ENCODE measurements around the gene RNF20.
"Not testable (repeated sequence)": the region's sequence is repeated elsewhere in the genome, so short reads cannot be mapped to it uniquely, and the experiment has no call there.

The RNF20 gene

DNA sequence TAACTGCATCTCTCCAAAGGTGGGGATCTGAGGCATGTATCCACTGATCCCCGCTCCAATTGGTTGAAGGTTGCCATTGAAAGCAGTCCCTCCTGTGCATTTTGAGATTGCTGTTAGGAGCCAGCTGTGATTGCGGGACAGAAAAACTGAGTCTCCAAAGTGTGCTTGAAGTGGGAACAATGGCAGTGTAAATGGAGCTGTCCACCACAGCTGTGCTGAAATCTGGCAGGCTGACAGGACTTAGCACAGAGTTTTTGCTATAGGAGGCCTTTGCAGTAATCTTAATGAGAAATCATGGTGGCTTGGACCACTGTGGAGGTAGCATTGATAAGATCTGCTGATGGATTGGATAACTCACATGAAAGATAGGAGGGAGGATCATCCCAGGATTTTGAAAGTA is 3.3 kb downstream of the RNF20 start:
- no peak for DNase-seq (ENCODE audit: low spot score)

DNA sequence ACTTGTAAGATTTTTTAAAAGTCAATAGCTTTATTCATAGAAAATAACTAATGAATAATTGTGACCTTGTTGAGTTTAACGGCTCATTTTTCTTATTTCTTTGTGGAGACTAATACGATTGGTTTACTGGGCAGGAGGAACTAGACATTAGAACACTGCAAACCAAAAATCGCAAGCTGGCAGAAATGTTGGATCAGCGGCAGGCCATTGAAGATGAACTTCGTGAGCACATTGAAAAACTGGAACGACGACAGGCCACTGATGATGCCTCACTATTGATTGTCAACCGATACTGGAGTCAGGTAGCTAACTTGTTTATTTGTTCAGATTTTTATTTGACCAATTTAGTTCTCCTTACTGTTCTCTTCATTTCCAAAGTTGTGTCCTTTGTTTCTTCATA is 6.4 kb downstream of the RNF20 start:
- no peak for DNase-seq (ENCODE audit: low spot score)

DNA sequence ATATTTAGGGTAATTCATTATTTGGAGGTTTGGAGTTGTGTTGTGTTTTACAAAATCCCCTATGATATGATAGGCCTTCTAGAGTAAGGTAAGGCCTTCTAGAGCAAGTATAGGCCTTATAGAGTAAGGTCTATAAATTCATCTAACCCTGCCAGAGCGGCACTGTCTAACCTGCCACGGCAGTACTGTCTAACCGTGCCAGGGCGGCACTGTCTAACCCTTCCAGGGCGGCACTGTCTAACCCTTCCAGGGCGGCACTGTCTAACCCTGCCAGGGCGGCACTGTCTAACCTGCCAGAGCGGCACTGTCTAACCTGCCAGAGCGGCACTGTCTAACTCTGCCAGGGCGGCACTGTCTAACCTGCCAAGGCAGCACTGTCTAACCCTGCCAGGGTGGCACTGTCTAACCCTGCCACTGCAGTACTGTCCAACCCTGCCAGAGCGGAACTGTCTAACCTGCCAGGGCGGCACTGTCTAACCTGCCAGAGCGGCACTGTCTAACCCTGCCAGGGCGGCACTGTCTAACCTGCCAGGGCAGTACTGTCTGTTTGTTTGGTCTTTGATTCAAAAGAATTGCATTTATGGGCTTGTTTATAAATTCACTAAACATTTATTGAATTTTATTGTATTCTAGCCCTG is 9.6 kb downstream of the RNF20 start:
- no peak for DNase-seq (ENCODE audit: low spot score)

DNA sequence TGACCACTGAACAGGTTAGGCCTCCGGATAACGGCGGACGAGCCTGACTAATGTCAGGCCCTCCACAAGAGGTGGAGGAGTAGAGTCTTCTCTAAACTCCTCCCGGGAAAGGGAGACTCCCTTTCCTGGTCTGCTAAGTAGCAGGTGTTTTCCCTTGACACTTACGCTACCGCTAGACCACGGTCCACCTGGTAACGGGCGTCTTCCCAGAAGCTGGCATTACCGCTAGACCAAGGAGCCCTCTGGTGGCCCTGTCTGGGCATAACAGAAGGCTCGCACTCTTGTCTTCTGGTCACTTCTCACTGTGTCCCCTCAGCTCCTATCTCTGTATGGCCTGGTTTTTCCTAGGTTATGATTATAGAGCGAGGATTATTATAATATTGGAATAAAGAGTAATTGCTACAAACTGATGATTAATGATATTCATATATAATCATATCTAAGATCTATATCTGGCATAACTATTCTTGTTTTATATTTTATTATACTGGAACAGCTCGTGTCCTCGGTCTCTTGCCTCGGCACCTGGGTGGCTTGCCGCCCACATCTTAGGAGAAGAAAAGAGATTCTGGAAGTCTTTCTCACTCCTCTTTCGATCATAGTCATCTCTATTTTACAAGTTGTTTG is 15.9 kb downstream of the RNF20 start:
- DNase-seq (ENCODE audit: low spot score), result not testable (repeated sequence)

DNA sequence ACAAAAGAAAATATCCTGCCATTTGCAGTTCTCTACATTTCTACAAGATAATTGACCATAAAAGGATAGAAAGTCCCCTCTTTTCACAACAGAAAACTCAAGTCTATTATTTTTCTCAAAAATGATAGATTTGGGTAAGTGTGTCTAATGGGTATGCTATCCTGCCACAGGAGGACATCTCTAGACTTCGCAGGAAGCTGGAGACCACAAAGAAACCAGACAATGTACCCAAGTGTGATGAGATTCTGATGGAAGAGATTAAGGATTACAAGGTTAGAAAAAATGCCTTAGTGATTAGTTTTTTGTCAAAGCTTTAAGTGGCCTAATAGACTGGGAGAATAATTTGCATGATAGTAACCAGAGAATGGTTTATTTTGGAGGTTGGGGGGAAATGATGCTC is 28.1 kb downstream of the RNF20 start:
- no peak for DNase-seq (ENCODE audit: low spot score)

DNA sequence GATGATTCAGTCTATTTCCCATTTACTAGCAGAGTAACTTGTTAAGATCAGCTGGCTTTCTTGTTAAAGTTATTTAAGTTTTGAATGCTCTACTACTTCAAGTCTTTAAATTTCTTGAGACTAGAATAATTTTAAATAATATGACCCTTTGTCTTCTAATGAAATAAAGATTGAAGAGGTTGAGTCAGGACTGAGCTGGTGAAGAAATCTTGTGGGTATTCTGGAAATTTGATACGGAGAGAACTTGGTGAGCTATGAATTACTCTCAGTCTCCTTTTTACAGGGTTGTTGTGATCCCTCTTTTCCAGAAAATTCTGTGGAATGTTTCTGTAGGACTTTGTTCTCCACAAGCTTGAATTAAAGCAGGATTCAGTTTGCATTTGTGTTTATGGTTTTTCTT is 29.3 kb downstream of the RNF20 start:
- no peak for DNase-seq (ENCODE audit: low spot score)

DNA sequence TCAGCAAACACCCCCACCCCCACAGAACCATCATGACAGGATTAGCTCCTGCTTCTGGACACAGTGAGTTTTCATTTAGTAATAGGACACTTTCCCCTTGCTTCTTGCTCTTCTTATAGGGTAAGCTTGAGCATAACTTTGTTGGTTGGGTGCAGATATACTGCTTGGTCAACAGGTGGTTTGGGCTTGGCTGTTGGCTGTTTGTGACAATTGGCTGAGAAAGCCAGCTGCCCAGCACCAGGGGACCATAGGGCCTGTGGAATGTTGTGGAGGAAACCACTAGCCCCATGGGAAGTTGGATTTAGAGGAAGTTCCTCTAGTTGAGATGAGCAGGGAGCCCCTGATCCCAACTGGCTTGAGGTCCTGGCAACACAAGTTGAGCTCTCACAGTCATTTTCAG is 30.6 kb downstream of the RNF20 start:
- DNase-seq (ENCODE audit: low spot score), result no peak

DNA sequence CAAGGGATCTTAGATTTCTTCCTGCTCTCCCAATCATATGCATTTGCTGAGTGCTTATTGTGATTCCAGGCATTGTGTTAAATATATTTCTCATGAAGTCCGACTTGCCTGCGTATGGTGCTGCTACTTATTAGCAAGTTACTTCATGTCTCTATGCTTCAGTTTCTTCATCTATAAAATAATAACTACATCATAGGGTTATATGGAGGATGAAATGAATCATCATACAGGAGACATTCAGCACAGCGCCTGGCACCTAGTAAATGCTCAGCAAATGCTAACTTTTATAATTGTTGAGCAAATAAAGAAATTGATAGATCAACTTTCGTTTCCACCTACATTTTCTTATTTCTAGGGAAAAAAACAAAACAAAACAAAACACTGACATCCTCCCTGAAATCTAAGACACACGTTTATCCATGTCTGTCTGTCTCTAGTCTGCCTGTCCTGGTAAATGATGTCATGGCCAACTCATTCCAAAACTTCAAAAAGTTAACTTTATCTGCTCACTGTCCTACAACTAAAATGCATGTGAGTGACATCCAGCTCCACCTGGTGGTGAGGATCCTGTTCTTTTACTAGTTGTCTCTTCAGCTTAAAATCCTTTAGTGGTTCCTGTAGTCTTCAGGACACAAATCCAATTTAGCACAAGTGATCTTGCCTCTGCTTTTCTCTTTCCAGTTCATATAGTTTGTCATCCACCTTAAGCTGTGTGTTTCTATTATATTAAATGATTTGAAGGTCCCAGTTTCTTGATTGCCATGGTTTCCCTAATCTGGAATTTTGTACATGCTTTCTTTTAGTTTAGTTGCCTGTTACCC is 33.5 kb downstream of the RNF20 start:
- DNase-seq (ENCODE audit: low spot score), result peak; percentile 68

DNA sequence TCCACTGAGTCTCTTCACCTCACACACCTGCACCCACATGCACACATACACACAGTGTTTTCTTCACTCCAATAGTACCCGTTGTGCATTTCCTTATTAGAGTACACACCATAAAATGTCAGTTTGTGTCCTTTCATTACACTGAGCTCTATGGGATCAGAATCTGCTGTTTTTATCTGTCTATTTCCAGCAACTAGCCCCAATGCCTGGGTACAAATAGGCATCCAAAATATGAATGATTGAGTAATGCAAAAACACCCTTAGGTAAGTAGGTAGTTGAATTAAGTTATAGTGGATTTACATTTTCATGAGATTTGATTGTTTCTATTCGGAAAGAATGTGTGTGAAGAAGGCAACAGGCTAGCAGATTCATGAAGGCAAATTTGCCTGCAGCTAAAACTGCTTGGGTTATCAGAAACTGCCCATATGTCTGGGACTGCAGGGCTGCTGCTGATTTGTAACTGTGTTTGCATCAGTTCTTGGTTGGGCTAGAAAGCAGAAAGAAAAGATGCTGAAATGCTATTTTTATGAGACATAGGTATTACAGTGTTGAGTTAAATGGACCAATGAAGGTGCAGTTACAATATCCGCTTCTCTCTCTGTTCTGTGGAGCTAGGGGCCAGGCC is 34.2 kb downstream of the RNF20 start:
- peak; percentile 40 for DNase-seq (ENCODE audit: low spot score)

DNA sequence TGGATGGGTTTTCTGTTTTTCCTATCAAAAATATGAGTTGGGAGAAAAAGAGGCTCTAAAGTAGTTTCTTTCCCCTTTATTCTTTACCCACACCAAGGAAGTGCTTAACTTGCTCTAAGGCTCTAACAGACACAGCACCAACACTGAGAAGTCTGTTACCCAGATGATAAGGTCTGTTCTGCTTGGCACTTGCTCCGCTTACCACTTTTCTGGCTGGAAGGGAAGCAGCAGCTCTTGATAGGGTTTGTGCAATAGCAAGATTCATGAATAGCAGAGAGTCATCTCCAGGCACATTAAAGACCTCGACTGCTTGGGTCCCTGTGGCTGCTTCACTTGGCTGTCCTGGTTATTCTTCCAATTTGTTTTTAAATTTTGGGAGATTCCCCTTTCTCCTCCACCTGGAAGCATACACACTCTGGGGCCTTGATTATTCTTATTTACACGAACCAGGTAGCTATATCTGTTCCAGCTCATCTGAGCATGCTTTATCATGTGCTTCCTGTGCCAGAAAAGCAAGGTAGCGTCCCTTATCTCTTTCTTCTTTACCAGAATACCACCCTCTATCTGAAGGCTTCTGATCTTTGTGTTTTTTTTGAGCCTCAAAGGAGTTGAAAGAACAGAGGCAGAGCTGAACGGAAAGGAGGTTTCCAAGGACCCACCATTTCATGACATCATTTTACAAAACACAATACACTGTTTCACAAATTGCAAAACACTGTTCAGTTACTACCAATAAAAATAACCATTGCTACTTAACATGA is 36.3 kb downstream of the RNF20 start:
- peak; percentile 83 for DNase-seq (ENCODE audit: low spot score)

DNA sequence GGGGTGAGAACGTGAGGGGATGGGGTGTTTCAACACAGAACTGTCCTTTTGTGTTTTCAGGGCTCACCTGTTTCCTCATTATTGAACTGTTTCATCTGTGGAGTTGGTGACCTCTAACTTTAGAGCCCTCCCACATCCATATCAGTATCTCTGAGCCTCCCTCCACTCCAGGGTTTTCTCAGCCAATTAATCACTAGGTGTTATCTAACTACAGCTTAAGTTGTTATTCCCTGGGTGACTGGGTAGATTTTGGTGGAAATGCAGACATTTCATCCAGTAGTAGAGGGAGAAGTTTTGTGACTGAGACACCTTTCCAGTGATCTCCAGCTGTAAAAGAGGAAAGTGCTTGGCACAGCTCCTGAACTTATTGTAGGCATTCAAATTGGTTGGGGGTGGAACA is 37.5 kb downstream of the RNF20 start:
- peak; percentile 59 for DNase-seq (ENCODE audit: low spot score)

DNA sequence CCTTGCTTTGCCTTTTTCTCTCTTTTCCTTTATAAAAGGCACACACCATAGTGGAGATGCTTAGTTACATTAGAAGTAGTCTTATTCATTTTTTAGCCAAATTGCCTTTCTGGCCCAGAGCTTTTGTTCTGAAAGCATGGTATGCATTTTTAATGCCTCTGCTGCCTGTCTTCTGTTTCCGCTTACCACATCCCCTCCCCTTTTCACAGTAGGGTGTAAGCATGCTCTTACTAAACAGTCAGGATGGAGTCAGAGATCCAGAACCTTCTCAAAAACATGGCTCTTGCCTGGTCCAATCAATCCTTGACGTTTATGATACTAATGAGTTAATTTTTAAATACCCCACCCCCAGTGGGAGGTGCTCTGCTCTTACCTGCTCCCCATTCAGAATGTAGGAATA is 38.7 kb downstream of the RNF20 start:
- no peak for DNase-seq (ENCODE audit: low spot score)

DNA sequence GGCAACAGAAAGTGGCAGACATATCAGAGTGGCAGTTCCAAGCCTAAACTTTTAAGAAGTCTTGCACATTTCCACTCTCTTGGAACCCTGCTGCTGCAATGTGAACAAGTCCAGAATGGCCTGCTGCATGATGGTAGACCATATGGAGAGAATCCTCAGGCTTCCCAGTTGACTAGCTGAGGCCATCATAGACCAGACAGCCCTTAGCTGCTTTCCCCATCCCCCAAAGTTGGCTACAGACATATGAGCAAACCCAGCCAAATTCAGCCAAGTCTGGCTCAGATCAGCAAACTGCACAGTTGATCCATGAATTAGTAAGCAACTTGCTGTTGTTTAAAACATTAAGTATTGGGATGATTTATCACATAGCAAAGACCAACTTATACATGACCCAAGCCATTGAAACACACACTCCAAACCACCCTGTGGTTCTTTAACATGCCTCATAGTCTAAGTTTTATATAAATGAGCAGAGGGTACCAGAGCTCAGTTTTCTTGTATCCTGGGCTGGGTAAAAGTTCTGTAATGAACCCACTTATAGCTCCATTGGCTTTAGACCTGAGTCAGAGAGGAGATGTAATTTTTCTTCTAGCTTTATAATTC is 41.2 kb downstream of the RNF20 start:
- no peak for DNase-seq (ENCODE audit: low spot score)

DNA sequence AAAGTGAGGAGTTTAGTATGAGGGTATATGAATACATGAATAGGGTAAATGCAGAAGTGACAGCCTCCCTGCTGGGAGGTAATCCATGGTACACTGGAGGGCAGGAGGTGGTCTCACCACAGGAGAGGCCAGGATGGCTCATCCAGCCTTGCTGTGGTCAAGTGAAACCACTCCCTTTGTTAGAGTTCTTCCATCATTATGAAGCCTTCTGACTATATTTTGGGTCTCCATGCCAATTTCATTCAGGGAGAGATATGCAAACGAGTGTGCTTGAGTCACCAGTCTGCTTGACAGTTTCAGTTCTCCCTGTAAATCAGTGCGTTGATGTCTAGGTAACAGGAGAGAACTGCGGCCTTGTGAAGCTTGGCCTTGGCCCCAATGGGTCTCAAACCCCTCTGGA is 44.7 kb downstream of the RNF20 start:
- DNase-seq (ENCODE audit: low spot score), result no peak

DNA sequence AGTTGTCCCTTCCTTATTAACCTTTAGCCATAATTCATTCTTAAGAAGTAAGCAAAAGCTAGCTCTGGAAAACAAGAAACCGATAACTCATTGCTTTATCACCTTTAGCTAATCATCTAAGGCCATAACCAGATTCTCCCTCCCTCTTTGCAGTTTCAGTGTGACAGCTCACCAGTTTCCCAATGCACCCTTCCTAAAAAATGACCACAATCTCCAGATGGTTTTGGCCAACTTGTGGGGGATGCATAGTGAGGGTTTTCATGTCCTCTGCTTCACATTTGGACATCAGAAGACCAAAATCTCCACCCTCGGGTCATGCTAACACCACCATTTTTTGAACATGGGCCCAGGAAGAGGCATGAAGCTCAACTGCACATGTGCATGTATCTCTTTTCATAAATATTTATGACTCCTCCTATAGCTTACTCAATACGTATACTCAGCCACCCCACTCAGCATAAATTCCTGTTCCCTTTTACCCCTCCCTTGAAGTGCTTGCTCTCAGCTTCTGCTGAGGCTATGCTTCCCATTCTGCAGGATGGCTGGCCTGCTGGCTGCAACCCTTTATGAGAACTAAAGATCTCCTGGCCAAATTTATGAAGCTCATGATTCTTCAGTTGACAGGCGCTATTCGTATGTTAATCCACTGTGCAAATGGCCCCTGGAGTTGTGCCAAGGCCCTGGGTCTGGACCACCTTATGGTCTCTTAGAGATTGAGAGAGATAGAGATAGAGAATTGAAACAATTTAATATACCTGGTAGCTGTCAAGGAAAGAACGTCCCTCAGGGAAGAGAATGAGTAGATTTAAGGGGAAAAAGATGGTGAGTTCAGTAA is 46.3 kb downstream of the RNF20 start:
- no peak for DNase-seq (ENCODE audit: low spot score)

DNA sequence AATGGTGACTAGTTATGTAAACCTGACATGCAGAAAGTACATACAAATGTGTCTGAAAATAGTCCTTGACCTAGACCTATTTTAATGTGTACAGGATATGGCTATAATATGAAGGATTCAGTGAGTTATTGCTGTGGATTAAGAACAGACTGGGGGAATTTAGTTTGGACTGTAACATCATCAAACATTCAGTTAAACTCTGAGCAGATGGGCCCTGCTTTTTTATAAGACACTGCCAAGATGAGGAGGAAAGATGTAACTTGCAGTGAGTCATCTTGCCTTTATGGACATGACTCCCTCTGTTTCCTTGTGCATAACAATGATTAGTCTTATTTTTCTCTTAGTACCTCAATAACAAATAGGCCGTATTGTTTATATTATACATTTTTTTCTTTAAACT is 48.9 kb downstream of the RNF20 start:
- DNase-seq (ENCODE audit: low spot score), result no peak

DNA sequence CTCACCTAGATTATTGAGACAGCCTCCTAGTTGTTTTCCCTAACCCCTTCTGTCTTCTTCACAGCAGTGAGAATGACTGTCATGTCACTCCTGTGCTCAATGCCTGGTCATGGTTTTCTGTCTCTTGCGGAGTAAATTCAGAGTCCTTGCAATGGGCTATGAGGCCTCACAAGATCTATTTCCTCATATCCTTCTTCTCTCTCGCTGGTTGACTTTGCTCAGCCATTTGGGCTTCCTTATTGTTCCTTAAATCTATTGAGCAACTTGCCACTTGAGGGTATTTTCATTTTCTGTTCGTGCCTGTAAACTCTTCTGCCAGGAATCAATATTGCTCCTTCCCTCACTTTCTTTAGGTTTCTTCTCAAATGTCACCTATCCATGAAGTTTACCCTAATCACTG is 52.1 kb downstream of the RNF20 start:
- no peak for DNase-seq (ENCODE audit: low spot score)

DNA sequence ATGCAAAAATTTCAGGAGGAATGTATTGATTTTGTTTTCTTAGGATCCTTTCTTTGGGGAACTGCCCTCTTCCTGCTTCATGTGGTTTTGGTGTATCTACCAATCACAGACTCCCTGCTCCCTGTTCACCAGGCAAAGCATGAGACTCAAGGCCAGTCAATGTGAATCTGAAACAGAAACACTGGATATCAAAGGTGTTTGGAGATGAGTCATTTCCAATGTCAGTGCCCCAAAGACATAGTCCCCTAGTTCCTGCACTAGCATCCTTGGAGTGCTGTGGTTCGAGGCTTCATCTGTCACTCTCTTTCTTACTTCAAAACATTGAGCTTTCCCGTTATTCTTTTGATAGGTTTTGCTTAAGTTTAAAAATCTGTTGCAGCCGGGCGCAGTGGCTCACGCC is 53.0 kb downstream of the RNF20 start:
- DNase-seq (ENCODE audit: low spot score), result no peak

DNA sequence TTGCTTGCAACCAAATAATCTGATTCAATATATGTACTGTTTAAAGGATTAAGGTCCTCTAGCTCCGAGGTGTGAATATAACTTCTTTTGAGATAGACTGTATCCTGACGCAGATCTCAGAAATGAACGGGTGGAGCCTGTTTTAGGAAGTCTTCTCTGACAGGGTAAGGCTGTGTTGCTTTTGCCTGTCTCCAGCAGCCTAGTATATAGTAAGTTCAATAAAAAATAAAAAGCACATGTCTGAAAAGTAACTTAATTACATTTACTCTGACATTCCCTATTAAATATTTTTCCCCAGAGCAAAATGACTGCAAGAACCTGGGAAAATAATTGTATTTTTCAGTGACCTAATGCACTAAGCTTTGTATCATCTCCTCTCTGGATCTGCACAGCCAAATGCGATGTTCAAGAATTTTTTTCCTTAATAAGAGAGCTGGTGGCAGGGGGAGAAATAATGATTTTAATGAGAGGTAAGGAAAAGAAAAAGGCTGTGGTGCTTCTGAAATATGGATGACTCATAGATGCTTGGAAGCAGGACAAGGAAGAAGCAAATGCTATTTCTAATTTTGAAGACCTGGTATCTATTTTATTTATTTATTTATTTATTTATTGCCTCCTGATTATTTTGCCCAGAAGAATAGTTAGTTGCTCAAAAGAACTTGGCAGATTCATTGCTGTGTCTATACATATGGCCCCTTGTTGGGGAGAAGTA is 53.8 kb downstream of the RNF20 start:
- DNase-seq (ENCODE audit: low spot score), result no peak

DNA sequence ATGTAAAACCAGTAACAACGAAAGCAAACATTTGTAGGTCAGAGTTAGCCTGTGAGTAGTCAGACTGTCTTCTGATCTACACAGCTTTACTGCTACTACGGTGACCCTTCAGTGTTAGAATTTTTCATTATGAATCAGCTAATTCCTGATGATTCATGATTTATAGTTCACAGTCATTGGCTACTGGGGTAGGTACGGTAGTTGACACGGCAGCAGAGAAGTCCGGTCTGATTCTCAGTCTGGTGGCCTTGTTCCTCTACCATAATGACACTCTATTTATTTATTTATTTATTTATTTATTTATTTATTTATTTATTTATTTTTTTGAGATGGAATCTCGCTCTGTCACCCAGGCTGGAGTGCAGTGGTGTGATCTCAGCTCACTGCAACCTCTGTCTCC is 56.4 kb downstream of the RNF20 start:
- DNase-seq (ENCODE audit: low spot score), result not testable (repeated sequence)
